AG09309 (cell line): ENCODE results near the gene FTSJ3.
"Not testable (repeated sequence)": the region's sequence is repeated elsewhere in the genome, so short reads cannot be mapped to it uniquely, and the experiment has no call there.

Experiments used
- DNase-seq: peaks from one replicate; pipeline ENCODE4 v3.0.0-alpha.2; 2010; ENCODE audit warnings: low read depth
- H3K4me3 ChIP-seq: 2 replicates; pipeline ENCODE4 v1.5.1; 2011; ENCODE audit warnings: mild to moderate bottlenecking, low read depth, low read length, moderate library complexity; ENCODE audit not compliant: control insufficient read depth
- TF ChIP-seq, protein P1 (sequence below): IDR thresholded peaks from 2 replicates; pipeline ENCODE4 v1.5.1; 2011; ENCODE audit warnings: mild to moderate bottlenecking, low read depth, low read length, inconsistent platforms; ENCODE audit not compliant: insufficient read depth, control insufficient read depth; ENCODE audit errors: missing control alignments

FTSJ3 gene

GRCh38 chr17:63816123-63816522 lies 11.3 kb downstream of the FTSJ3 start:
- TF ChIP-seq, protein P1, sequence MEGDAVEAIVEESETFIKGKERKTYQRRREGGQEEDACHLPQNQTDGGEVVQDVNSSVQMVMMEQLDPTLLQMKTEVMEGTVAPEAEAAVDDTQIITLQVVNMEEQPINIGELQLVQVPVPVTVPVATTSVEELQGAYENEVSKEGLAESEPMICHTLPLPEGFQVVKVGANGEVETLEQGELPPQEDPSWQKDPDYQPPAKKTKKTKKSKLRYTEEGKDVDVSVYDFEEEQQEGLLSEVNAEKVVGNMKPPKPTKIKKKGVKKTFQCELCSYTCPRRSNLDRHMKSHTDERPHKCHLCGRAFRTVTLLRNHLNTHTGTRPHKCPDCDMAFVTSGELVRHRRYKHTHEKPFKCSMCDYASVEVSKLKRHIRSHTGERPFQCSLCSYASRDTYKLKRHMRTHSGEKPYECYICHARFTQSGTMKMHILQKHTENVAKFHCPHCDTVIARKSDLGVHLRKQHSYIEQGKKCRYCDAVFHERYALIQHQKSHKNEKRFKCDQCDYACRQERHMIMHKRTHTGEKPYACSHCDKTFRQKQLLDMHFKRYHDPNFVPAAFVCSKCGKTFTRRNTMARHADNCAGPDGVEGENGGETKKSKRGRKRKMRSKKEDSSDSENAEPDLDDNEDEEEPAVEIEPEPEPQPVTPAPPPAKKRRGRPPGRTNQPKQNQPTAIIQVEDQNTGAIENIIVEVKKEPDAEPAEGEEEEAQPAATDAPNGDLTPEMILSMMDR = no peak
- no peak for DNase-seq
- no peak overlapping the region for H3K4me3 ChIP-seq

DNA sequence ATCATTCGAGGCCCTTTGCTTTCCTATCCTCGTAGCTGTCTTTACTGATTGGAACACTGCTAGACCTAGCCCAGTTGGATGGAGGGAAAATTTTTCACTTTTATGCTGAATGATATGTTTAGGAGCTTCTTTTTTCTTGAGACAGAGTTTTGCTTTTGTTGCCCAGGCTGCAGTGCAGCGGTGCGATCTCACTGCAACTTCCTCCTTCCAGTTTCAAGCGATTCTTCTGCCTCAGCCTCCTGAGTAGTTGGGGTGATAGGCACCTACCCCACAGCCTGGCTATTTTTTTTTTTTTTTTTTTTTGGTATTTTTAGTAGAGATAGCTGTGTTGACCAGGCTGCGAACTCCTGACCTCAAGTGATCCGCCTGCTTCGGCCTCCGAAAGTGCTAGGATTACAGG lies 17.5 kb downstream of the FTSJ3 start:
- TF ChIP-seq, protein P1 = no peak
- H3K4me3 ChIP-seq = no peak overlapping the region
- no peak for DNase-seq

DNA sequence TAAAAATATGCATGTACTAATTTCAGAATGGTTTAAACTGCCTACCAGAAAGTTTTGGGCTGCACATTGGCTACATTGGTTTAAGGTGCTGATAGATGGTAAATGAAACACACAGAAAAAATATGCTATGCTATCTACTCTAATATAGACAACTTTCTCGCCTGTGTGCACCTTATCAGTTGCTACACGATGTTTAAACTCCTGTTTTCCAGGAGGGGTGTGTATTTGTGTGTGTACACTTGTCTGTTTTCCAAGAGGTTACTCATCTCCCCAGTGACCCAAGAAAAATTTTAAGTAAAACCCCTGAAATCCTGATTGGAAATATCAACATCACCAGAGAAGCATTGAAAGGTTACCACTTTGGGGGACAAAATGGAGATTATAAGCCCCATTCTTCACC lies 21.9 kb downstream of the FTSJ3 start:
- H3K4me3 ChIP-seq = no peak overlapping the region
- TF ChIP-seq, protein P1 = no peak

DNA sequence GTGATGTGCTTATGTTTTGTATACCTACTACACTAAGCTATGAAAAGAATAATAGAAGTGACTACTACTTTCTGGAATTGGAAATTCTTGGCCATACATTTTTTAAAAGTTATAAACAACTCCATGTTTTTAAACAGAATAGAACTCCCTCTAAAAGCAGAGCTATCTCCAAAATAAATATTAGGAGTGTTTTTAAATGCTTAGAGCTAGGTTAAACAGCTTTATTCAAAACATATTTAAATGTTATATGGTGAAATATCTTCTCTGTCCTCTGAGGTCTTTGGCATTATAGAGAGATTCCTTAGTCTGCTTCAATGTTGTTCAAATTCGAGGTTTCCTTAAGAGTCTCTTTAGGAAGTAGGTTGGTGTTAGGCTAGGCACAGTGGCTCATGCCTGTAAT lies 23.1 kb downstream of the FTSJ3 start:
- no peak overlapping the region for H3K4me3 ChIP-seq
- TF ChIP-seq, protein P1 = no peak
- no peak for DNase-seq

More for the DNA sequence above, 21.9 kb downstream of the FTSJ3 start:
- DNase-seq = no peak

GRCh38 chr17:63800783-63801182 lies 26.7 kb downstream of the FTSJ3 start:
- DNase-seq = no peak
- no peak overlapping the region for H3K4me3 ChIP-seq
- TF ChIP-seq, protein P1 = no peak

GRCh38 chr17:63798572-63799106 lies 28.8 kb downstream of the FTSJ3 start:
- H3K4me3 ChIP-seq = no peak overlapping the region
- DNase-seq = no peak
- TF ChIP-seq, protein P1 = no peak

DNA sequence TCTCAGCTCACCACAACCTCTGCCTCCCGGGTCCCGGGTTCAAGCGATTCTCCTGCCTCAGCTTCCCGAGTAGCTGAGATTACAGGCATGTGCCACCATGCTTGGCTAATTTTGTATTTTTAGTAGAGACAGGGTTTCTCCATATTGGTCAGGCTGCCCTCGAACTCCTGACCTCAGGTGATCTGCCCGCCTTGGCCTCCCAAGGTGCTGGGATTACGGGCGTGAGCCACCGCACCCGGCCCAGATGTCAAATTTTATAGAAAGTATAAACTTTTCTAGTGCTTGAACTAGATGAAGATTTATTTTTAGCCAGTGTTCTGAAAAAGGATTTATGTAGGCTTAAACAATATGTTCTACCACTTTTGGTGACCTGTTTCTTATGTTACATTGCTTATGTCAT lies 31.1 kb downstream of the FTSJ3 start:
- H3K4me3 ChIP-seq, DNase-seq: not testable (repeated sequence)
